GM18517 (cell line): ENCODE measurements around the gene RPS10.
"Not testable (repeated sequence)": the region's sequence is repeated elsewhere in the genome, so short reads cannot be mapped to it uniquely, and the experiment has no call there.

Source experiments
- ATAC-seq: cut with Tn5 transposase; IDR thresholded peaks from one replicate; pipeline ENCODE4 v1.9.1; 2021; ENCODE audit warnings: mild to moderate bottlenecking, moderate library complexity; ENCODE audit not compliant: unreplicated experiment

The RPS10 gene

DNA sequence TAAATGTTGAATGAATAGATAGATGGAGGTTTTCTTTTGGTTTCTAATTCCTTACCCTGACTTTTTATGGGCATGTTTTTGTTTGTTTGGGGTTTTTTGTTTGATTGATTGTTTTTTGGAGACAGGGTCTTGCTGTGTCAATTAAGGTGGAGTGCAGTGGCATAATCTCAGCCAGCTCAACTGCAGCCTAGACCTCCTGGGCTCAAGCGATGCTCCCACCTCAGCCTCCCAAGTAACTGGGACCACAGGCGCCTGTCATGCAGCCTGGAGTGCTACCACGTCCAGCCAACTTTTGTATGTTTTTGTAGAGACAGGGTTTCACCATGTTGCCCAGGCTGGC is 31.9 kb downstream of the RPS10 start:
- ATAC-seq = no peak

- ATAC-seq = no peak
These were observed 32.5 kb downstream of the RPS10 start for GRCh38 chr6:34393191-34393965.

DNA sequence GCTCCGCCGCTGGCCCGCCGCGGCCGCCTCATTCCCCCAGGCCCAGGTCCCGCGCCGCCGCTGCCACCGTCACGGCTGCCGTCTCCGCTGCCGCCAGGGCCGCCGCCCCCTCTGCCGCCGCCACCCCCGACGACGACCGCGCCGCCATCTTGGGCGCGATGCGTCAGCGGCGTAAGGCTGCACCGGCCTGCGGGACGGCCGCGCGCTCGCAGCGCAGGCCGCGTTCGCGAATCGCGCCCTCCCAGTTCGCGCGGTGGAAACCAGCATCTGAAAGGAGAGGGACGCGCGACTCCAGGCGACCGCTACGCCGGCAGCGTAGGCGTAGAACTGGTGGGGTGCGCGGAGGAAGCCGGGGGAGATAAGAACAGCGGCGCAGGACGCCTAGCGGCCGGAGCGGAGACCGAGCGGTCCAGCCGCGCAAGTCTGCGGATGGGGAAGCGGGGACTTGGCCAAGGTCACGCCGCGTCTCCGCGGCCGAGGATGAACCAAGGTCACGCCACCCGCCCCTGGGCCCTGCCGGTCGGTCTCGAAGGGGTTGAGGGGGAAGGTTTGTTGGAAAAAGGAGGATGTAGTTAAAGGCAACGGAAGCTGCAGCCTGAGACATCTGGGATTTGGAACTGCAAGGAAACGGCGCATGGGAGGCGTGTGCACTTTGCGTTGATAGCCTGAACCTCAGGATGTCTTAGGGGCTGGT is 33.2 kb downstream of the RPS10 start, which contains the start of gene NUDT3:
Gene NUDT3 (minus strand): TSS at position 173 of the 694 bp plus-strand sequence. CDS start 307 bp downstream, outside the sequence.
- ATAC-seq = peak; percentile 69

- ATAC-seq = peak; percentile 18
These were observed 33.9 kb downstream of the RPS10 start for GRCh38 chr6:34391786-34392496.

DNA sequence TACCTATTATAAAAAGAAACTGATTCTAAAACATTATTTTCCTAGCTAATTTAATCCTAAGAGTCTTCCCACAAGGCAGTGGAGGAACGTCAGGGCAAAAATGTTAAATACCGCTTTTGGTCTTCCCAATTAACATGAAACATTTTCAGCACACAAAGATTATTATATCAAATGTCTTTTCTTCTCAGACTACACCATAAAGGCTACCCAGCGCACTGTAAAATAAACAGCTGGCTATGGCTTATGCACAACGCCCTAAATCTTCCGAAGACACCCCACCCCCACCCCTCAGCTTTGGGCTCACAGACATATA is 34.4 kb downstream of the RPS10 start:
- ATAC-seq = no peak

GRCh38 chr6:34390531-34391472 is 35.1 kb downstream of the RPS10 start:
- ATAC-seq = no peak

- no peak for ATAC-seq
These were observed 36.8 kb downstream of the RPS10 start for GRCh38 chr6:34389034-34389433.

GRCh38 chr6:34388421-34388820 is 37.4 kb downstream of the RPS10 start:
- ATAC-seq = no peak

GRCh38 chr6:34386316-34387137 is 39.3 kb downstream of the RPS10 start:
- no peak for ATAC-seq

GRCh38 chr6:34385793-34386195 is 40.1 kb downstream of the RPS10 start:
- no peak for ATAC-seq

DNA sequence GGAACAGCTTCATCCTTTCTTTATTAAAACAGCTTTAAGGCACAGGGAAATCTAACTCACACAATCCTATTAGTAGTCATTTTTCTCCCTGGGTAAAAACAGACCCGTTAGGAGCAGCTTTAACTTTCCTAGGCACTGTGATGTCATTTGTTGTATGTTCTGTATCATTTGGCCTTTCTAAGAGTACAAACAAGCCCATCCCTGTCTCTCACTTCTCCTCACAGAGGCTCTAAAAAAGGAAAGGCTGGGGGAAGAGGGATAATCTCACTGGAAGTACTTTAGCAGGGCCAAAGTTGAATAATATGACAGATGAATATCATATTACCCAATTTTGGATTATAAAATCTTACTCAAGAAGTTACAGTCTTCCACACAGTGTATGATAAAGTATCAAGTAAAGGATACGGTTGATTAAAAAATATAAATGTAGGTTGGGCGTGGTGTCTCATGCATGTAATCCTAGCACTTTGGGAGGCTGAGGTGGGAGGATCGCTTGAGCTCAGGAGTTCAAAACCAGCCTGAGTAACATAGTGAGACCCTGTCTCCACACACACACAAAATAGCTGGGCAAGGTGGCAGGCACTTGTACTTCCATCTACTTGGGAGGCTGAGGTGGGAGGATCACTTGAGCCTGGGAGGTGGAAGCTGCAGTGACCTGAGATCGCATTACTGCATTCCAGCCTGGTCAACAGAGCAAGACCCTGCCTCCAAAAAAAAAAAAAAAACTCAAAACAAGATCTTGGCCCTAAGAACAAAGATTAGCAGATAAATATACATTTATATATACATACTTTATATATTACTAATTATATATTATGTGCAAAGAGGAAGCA is 41.3 kb downstream of the RPS10 start:
- ATAC-seq = no peak

DNA sequence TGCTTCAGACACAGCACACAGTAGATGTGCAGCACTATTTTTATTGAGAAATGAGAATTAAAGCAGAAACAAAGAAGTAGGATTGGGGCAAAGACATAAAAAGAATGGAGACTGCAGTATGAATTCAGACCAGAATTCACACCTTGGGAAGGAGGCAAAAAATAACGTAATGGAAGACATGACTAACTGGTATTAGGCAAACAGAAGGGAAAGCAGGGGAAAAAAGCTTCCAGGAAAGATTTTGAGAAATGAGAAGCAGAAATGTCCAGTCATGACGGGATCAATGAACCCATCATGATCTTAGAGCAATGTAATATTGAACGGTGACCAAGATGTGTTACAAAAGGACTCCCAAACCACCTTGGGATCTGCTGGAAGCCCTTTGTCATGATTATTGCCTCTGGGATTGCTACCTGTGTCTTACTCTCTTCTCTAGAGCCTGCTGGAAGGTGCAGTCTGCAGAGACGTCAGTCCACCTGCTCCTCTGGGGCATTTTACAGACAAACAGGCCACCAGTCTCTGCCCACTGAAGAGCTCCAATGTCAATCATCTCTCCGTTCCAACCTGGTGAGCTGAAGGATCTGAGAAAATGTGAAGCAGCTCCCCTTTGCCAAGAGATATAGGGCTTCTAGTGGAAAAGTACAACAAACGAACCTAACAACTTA is 42.1 kb downstream of the RPS10 start:
- ATAC-seq = no peak

GRCh38 chr6:34383161-34383631 is 42.7 kb downstream of the RPS10 start:
- no peak for ATAC-seq

DNA sequence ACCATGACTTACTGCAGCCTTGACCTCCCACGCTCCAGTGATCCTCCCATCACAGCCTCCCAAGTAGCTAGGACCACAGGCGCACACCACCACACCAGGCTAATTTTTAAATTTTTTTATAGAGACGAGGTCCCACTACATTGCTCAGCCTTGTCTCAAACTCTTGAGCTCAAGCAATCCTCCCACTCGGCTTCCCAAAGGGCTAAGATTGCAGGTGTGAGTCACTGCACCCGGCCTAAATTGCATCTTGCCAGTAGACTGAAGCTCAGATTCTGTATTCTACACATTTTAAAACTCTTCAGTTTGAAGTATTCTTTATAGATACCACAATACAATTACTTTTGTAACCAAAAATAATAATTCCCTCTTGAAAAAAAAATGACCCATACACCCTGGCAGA is 44.8 kb downstream of the RPS10 start:
- no peak for ATAC-seq

GRCh38 chr6:34378470-34378869 is 47.4 kb downstream of the RPS10 start:
- no peak for ATAC-seq

- no peak for ATAC-seq
These were observed 47.9 kb downstream of the RPS10 start for GRCh38 chr6:34377984-34378383.

- not testable (repeated sequence) for ATAC-seq
These were observed 48.3 kb downstream of the RPS10 start for GRCh38 chr6:34377571-34377970.

DNA sequence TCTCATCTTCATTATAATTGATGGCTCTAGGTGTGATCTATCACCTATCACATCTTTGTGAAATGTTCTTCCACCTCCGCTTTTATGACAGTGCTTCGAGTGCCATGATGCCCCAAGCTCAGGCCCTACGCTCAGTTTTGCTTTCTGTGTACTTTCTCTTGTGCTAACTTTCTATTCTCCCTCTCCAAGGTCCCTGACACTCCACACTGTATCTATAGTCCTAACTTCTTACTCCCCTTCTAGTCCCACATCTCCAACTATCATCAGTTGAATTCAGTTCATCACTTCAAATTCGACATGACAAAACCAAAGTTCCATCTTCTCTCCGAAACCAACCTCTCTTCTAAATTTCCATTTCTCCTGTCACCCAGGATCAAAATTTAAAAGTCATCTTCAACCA is 50.0 kb downstream of the RPS10 start:
- ATAC-seq = no peak
